Heart left ventricle (tissue), 16 donors: ENCODE measurements around the gene CAMTA1. TPM values are rescaled to one million over a fixed set of nuclear protein-coding genes. Genes with fewer than 3 reads are reported as not detected.

ENCODE experiments used
- ATAC-seq, 4 donors: fragments of 200-7000 bp; cut with Tn5 transposase; one replicate each; pipeline ENCODE4 v1.9.1; 2020 to 2022; ENCODE audit warnings: moderate library complexity in 4 of 4, mild to moderate bottlenecking in 3 of 4, moderate number of reproducible peaks in 1 of 4
- DNase-seq, 5 donors: peaks; one replicate each; pipeline ENCODE4 v3.0.0-alpha.2; 2020
- H3K27ac ChIP-seq, 12 donors: fragments of 200-600 bp; sonication (generic) in 4 of 12; one replicate each; pipeline versions ENCODE4 v1.5.0 to v1.8.0; 2016 to 2022; ENCODE audit warnings: mild to moderate bottlenecking in 2 of 12
- H3K27me3 ChIP-seq, 9 donors: fragments of 200-600 bp; sonication (generic) in 2 of 9; one replicate each; pipeline versions ENCODE4 v1.5.1 to v1.8.0; 2016 to 2022; ENCODE audit warnings: mild to moderate bottlenecking in 3 of 9
- H3K36me3 ChIP-seq, 9 donors: fragments of 200-600 bp; sonication (generic) in 2 of 9; one replicate each; pipeline versions ENCODE4 v1.5.0 to v1.8.0; 2018 to 2022; ENCODE audit warnings: mild to moderate bottlenecking in 2 of 9
- H3K4me1 ChIP-seq, 12 donors: fragments of 200-600 bp; sonication (generic) in 4 of 12; one replicate each; pipeline versions ENCODE4 v1.5.0 to v1.8.0; 2016 to 2022; ENCODE audit warnings: mild to moderate bottlenecking in 3 of 12
- H3K4me3 ChIP-seq, 12 donors: fragments of 200-600 bp; sonication (generic) in 4 of 12; one replicate each; pipeline versions ENCODE4 v1.5.0 to v1.8.0; 2017 to 2022; ENCODE audit warnings: mild to moderate bottlenecking in 9 of 12, moderate library complexity in 4 of 12
- H3K9me3 ChIP-seq, 12 donors: fragments of 200-600 bp; sonication (generic) in 4 of 12; one replicate each; pipeline versions ENCODE4 v1.5.0 to v1.8.0; 2016 to 2022; ENCODE audit warnings: mild to moderate bottlenecking in 1 of 12
- POLR2A ChIP-seq, 2 donors: fragments of 450-650 bp; IDR thresholded peaks; one replicate each; pipeline ENCODE4 v1.6.1; 2017; ENCODE audit warnings: antibody characterized with exemption in 2 of 2, mild to moderate bottlenecking in 2 of 2, moderate library complexity in 2 of 2
- WGBS, 4 donors: extraction: QIAGEN DNeasy Blood & Tissue Kit in 2 of 4; methylation state at CpG; one replicate each; pipeline versions ENCODE4 v1.1.5 to v1.1.7; 2013 to 2018; 5-methylcytosine and 5-hydroxymethylcytosine counted together
- intact Hi-C, 10 donors: fragments of 100-400 bp; cut with DNase I; formaldehyde crosslinking; loops; one replicate each; pipeline versions ENCODE4 v1.11.1 to v1.14.2; 2022
- polyA plus RNA-seq, 2 donors: library from polyadenylated mRNA; stranded (reverse); fragments of 200-250 nt; gene quantifications; one replicate each; pipeline ENCODE4 v1.2.3, GENCODE V29; 2013
- total RNA-seq, 9 donors: library from RNA; depleted of rRNA in 2 of 9; stranded (reverse); fragments of >200 nt in 2 of 9; fragmentation: NEBNext Ultra II Directional in 3 of 9; extraction: Animal tissue kit (Norgen Biotek cat#: 25700) in 3 of 9; gene quantifications; one replicate each; pipeline versions ENCODE4 v1.1.0 to v1.2.4, GENCODE V29; 2016 to 2023
- TF ChIP-seq, protein P1 (sequence below), 12 donors: fragments of 200-600 bp; sonication (generic) in 4 of 12; IDR thresholded peaks; one replicate each; pipeline versions ENCODE4 v1.5.0 to v1.8.0; 2018 to 2022; ENCODE audit warnings: antibody characterized with exemption in 12 of 12, mild to moderate bottlenecking in 5 of 12
- donor health status: ischemic (EF 13 %, LVEDD 7.1; RV severe dilation, severe dysfunction).
- donor health status: healthy with polysubstance abuse.
- donor health status: DM: no; HTN: yes; CAD: no.
- donor health status: DM: no; HTN: no; CAD: no.
- donor health status: ischemic (EF 25% LVEDD 6.9; RV normal size, moderate dysfunction).
- donor health status: ischemic (EF 25% LVEDD 5.7; RV mildly dilated, moderate dysfunction).
- donor health status: healthy.
- donor health status: DM: yes; HTN: yes; CAD: no.
- donor health status: ischemic (EF 35%, LVEDD 5.7; RV mildly dilated, moderate dysfunction).
- donor health status: nonischemic (EF 11% LVEDD 7.7; RV severe dilation, severe dysfunction).
- donor health status: DM: yes; HTN: yes; CAD: no.
- donor health status: PGD.
- donor health status: ischemic (EF 29% LVEDD 5.4; RV normal size, mild dysfunction).
- donor health status: nonischemic (EF 23%, LVEDD 6.1; RV moderate dilation, normal function).

CAMTA1 gene
- total and polyA plus RNA-seq, 11 donors: 114 to 303 (median 137) TPM

DNA sequence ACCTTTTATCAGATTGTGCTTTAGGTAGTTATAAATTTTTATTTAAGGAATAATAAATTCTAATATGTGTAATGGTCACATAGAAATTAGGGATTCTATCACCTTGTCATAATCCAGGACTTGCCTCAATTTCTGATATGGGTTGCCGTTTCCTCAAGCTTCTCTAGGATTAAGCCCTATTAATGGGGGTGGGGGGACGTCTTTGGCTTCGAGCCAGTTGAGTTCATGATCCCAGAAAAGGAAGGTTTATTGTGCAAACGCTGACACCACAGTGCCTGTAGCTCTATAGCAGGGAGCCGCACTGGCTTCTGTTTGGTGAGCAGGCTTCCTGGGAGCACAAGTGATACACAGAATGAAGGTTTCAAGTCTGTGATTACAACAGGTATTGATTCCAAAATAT is 963.9 kb downstream of the CAMTA1 start:
- H3K27ac ChIP-seq: no peak overlapping the region
- no peak for ATAC-seq

DNA sequence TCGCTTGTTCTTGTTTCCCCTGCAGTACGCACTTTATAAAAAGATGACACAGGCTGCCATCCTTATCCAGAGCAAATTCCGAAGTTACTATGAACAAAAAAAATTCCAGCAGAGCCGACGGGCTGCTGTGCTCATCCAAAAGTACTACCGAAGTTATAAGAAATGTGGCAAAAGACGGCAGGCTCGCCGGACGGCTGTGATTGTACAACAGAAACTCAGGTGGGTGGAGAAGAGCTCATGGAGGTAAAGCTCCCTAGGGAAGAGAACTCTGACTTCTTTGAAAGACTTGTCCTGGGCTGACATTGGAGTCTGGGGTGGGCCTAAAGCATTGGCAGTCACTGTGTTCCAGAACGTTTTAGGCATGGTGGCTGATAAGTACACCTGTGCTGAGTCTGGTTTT is 965.9 kb downstream of the CAMTA1 start:
- DNase-seq: no peak
- intact Hi-C loops: no loop called here

More for the DNA sequence above, 963.9 kb downstream of the CAMTA1 start:
- Histone ChIP-seq H3K4me3 (no peak overlapping the region), H3K36me3 (peaks cover 0 to 37% (median 10%) of the 10 kb centered on the region in 9 donors), H3K9me3 (no peaks in the 10 kb centered on the region), H3K27me3 (no peaks in the 10 kb centered on the region), H3K4me1 (peaks cover 0 to 15% (median 0%) of the 10 kb centered on the region in 12 donors)
- DNase-seq: no peak
- intact Hi-C loops: no loop called here
- WGBS, 4 donors: 58 to 64% (median 61%) methylated on average over 5 of the region's 5 CpGs
- TF ChIP-seq, protein P1, sequence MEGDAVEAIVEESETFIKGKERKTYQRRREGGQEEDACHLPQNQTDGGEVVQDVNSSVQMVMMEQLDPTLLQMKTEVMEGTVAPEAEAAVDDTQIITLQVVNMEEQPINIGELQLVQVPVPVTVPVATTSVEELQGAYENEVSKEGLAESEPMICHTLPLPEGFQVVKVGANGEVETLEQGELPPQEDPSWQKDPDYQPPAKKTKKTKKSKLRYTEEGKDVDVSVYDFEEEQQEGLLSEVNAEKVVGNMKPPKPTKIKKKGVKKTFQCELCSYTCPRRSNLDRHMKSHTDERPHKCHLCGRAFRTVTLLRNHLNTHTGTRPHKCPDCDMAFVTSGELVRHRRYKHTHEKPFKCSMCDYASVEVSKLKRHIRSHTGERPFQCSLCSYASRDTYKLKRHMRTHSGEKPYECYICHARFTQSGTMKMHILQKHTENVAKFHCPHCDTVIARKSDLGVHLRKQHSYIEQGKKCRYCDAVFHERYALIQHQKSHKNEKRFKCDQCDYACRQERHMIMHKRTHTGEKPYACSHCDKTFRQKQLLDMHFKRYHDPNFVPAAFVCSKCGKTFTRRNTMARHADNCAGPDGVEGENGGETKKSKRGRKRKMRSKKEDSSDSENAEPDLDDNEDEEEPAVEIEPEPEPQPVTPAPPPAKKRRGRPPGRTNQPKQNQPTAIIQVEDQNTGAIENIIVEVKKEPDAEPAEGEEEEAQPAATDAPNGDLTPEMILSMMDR (IDR thresholded peaks at IDR 0.05): no peak
- TF ChIP-seq POLR2A (IDR thresholded peaks at IDR 0.05): no peak

DNA sequence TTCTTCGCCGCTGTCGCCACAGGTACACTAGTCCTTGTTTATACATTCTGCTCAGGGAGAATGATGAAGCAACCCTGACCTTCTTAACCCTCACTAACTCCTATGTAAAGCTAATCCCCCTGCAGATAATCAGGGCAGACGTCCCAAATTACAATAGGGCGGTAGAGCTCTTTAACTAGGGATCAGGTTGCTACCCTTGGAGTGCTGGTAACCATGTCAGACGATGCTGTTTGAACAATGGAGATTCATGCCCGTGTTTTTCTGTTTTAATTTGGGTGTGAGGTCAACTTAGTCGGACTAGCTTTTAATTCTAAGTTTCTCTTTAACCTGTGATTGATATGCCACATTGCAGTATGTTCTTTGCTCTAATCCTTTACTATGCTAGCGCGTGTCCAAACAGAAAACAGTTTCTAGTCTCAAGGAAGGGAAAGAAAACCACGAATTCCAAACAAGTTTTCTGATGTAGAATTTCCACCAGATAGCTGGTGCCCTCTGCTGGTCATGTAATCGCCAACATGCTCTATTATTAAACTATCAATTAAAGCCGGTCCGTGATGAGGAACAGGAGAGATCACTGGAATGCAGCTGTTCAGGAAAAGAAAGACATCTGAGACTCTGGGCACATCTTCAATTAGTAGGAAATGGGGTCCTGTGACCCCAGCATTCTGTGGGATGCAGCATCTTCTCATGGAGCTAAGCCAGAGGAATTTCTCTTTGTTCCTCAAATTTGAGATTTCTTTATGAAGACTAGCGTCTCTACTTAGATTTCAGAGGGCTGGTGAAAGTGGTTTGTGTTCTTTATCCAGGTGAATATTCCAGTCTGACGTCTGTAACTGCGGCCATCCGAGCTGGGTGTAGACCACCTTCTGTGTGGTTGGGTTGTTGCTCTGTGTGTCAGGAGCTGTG is 967.5 kb downstream of the CAMTA1 start:
- ATAC-seq (peak; percentile 42 to 56 (median 51)), DNase-seq (peak in 4 of 5 donors; percentile 46 to 65 (median 55))
- peaks cover 0 to 13% (median 6%) of the 10 kb centered on the region in 9 donors for H3K36me3 ChIP-seq
- H3K9me3 ChIP-seq: no peaks in the 10 kb centered on the region
- intact Hi-C loops: loop anchor here (1.0 to 2.0 kb wide), 4 partner anchors 83 to 86 kb away; no protein-coding TSS in a partner anchor
- WGBS, 4 donors: 37 to 40% (median 38%) methylated on average over 18 of the region's 18 CpGs
- H3K4me1 ChIP-seq: peaks cover 0 to 19% (median 0%) of the 10 kb centered on the region in 12 donors
- H3K27ac ChIP-seq: no peak overlapping the region
- no peaks in the 10 kb centered on the region for H3K27me3 ChIP-seq
- TF ChIP-seq, protein P1 (IDR thresholded peaks at IDR 0.05): peak; percentile 62 to 89 (median 84)
- TF ChIP-seq POLR2A (IDR thresholded peaks at IDR 0.05): no peak
- peak overlapping the region in 6 of 12 donors; percentile 16 to 38 (median 30) for H3K4me3 ChIP-seq

More for the DNA sequence above, 965.9 kb downstream of the CAMTA1 start:
- no peak overlapping the region for H3K27ac ChIP-seq
- H3K4me3 ChIP-seq: no peak overlapping the region
- no peak for ATAC-seq
- peaks cover 0 to 25% (median 6%) of the 10 kb centered on the region in 9 donors for H3K36me3 ChIP-seq
- WGBS, 4 donors: 91 to 95% (median 94%) methylated on average over 11 of the region's 11 CpGs
- H3K27me3 ChIP-seq: no peaks in the 10 kb centered on the region
- H3K9me3 ChIP-seq: no peaks in the 10 kb centered on the region
- peaks cover 0 to 19% (median 0%) of the 10 kb centered on the region in 12 donors for H3K4me1 ChIP-seq
- TF ChIP-seq POLR2A (IDR thresholded peaks at IDR 0.05): no peak
- TF ChIP-seq, protein P1 (IDR thresholded peaks at IDR 0.05): no peak

DNA sequence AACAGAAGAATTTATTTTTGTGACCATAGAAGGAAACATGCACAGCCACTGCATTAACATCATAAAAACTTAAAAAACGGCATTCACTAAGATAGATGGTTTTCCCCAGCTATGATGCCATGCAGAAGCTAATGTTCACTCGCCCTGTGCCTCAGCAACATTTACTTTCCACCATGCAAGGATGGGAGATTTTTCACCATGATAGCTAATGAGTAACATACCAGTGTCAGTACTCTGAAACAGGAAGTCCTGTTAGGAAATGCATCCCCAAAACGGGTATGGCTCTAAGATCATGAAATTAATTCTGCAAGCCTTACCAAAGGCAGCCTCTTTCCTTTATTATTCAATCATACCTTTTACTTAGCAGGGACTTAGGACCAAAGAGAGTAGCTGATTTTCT is 968.4 kb downstream of the CAMTA1 start:
- H3K27ac ChIP-seq: no peak overlapping the region
- 70 to 82% (median 75%) methylated on average over 3 of the region's 3 CpGs for WGBS, 4 donors
- H3K9me3 ChIP-seq: no peaks in the 10 kb centered on the region
- no peak for ATAC-seq
- no peaks in the 10 kb centered on the region for H3K27me3 ChIP-seq
- TF ChIP-seq, protein P1 (IDR thresholded peaks at IDR 0.05): no peak
- no peak for TF ChIP-seq POLR2A (IDR thresholded peaks at IDR 0.05)
- peaks cover 0 to 12% (median 3%) of the 10 kb centered on the region in 9 donors for H3K36me3 ChIP-seq
- intact Hi-C loops: loop anchor here in 5 of 10 donors (1.0 to 2.0 kb wide), 3 partner anchors 85 to 87 kb away; no protein-coding TSS in a partner anchor
- no peak for DNase-seq
- no peak overlapping the region for H3K4me3 ChIP-seq
- H3K4me1 ChIP-seq: peaks cover 0 to 19% (median 0%) of the 10 kb centered on the region in 12 donors
